Effector memory CD8-positive, alpha-beta T cell (primary cell): ENCODE data around the gene ITGB2.

Experiments used
- ATAC-seq: fragments of 150-1000 bp; cut with Tn5 transposase; replicated peaks from 2 replicates; pipeline ENCODE4 v1.10.0; 2021; ENCODE audit warnings: mild to moderate bottlenecking, moderate library complexity
- DNase-seq, 3 experiments: peaks; one replicate each; pipeline ENCODE4 v3.0.0; 2021
- H3K27ac Mint-ChIP-seq, 2 donors: one replicate each; pipeline ENCODE4 v1.8.0; 2022; ENCODE audit warnings: mild to moderate bottlenecking in 2 of 2, mixed read lengths in 2 of 2, moderate library complexity in 2 of 2
- H3K27me3 Mint-ChIP-seq, 2 donors: one replicate each; pipeline ENCODE4 v1.8.0; 2022; ENCODE audit warnings: mixed read lengths in 2 of 2
- H3K36me3 Mint-ChIP-seq: one replicate; pipeline ENCODE4 v1.8.0; 2022; ENCODE audit warnings: mild to moderate bottlenecking, moderate library complexity, mixed read lengths; ENCODE audit not compliant: insufficient read depth
- H3K4me1 Mint-ChIP-seq, 2 donors: one replicate each; pipeline ENCODE4 v1.8.0; 2022; ENCODE audit warnings: low read depth in 2 of 2, mixed read lengths in 2 of 2
- H3K4me3 Mint-ChIP-seq, 2 donors: one replicate each; pipeline ENCODE4 v1.8.0; 2022; ENCODE audit warnings: mild to moderate bottlenecking in 2 of 2, mixed read lengths in 2 of 2, moderate library complexity in 2 of 2
- H3K9me3 Mint-ChIP-seq, 2 donors: one replicate each; pipeline ENCODE4 v1.8.0; 2022; ENCODE audit warnings: mixed read lengths in 2 of 2

Gene ITGB2

DNA sequence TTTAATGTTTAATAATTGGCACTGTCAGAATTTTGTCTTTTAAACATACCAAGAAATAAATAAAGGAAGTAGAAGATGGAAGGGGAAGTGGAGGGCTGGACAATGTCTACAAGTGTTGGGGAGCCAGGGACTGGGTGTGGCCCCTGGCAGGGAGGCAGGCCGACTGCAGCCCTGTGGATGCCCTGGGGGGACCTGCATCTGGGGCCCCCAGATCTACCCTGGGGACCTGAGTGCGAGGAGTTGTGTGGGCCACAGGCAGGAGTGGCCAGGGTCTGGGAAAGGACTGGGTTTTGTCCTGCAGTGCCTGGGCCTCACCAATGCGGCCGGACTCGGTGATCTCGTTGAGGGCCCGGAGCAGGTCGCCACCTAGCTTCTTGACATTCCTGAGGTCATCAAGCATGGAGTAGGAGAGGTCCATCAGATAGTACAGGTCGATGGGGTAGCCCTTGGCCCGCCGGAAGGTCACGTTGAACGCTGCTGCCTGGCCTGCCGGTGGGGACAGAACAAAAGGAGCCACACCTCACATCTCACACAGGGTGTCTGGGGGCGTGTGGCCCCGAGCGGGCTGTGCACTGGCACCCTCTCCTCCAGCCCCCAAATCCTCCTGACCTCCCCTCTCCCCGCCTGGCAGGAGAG is 17.5 kb downstream of the ITGB2 start:
- Mint-ChIP-seq H3K27ac (peak overlapping the region; percentile 71 to 80), H3K36me3 (peaks cover 93% of the 10 kb centered on the region), H3K27me3 (no peaks in the 10 kb centered on the region), H3K4me3 (no peak overlapping the region), H3K4me1 (peaks cover 24 to 25% of the 10 kb centered on the region in 2 donors), H3K9me3 (no peaks in the 10 kb centered on the region)
- DNase-seq (no peak), ATAC-seq (no peak)

GRCh38 chr21:44902268-44903049 is 18.2 kb downstream of the ITGB2 start:
- Mint-ChIP-seq H3K9me3 (no peaks in the 10 kb centered on the region), H3K4me3 (no peak overlapping the region), H3K36me3 (peaks cover 93% of the 10 kb centered on the region), H3K4me1 (peaks cover 25 to 26% of the 10 kb centered on the region in 2 donors), H3K27me3 (no peaks in the 10 kb centered on the region), H3K27ac (peak overlapping the region; percentile 71 to 80)
- no peak for DNase-seq
- ATAC-seq: no peak

- Mint-ChIP-seq H3K4me1 (peaks cover 24 to 26% of the 10 kb centered on the region in 2 donors), H3K9me3 (no peaks in the 10 kb centered on the region), H3K27ac (no peak overlapping the region), H3K4me3 (no peak overlapping the region), H3K36me3 (peaks cover 89% of the 10 kb centered on the region), H3K27me3 (no peaks in the 10 kb centered on the region)
- ATAC-seq: no peak
- DNase-seq: no peak
Measured at GRCh38 chr21:44901391-44902074, 19.2 kb downstream of the ITGB2 start.

- Mint-ChIP-seq H3K4me1 (peaks cover 16 to 24% of the 10 kb centered on the region in 2 donors), H3K27ac (no peak overlapping the region), H3K27me3 (no peaks in the 10 kb centered on the region), H3K4me3 (no peak overlapping the region), H3K9me3 (no peaks in the 10 kb centered on the region), H3K36me3 (peaks cover 84% of the 10 kb centered on the region)
- ATAC-seq: no peak
- DNase-seq: no peak
Measured at GRCh38 chr21:44900559-44901251, 20.0 kb downstream of the ITGB2 start.

DNA sequence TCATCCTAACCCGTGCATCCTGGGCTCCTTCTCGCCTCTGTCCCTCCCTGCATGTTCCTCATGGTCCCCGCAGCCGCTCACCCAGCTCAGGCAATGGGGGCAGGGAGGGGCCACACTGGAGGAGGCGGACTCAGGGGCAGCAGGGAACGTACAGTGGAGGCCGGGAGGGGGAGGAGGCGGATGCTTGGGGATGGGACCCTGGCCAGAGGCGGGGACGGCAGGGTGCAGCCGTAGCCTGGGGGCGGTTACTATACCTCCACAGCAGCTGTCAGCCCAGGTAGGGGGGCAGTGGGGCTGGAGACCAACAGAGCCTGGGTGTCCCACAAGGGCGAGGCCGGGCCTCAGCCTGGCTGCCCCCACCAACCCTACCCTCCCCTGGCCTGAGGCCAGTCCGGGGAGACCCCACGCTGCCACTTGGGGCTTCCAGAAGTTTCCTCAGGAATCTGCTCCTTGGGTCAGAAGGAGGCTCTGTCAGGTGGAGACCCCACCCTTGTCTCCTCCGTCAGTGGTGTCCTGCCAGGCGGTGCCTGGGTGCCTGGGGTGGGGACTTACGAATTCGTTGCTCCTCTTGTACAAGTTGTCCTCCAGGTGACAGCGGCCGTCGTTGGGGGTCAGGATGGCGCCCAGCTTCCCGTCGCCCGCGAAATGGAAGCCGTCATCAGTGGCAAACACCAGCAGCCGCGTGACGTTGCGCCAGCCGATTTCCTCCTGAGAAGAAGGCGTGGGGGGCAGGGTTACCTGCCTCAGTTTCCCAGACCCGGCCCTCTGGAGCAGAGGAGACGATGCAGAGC is 20.7 kb downstream of the ITGB2 start:
- no peak for ATAC-seq
- Mint-ChIP-seq H3K36me3 (peaks cover 80% of the 10 kb centered on the region), H3K4me3 (no peak overlapping the region)

GRCh38 chr21:44898851-44899767 is 21.6 kb downstream of the ITGB2 start:
- peaks cover 6 to 19% of the 10 kb centered on the region in 2 donors for H3K4me1 Mint-ChIP-seq
- no peaks in the 10 kb centered on the region for H3K27me3 Mint-ChIP-seq
- H3K9me3 Mint-ChIP-seq: no peaks in the 10 kb centered on the region
- DNase-seq (no peak), ATAC-seq (no peak)
- no peak overlapping the region for H3K27ac Mint-ChIP-seq
- H3K4me3 Mint-ChIP-seq: no peak overlapping the region
- peaks cover 77% of the 10 kb centered on the region for H3K36me3 Mint-ChIP-seq

More for the DNA sequence above, 20.7 kb downstream of the ITGB2 start:
- no peak for DNase-seq
- Mint-ChIP-seq H3K27ac (no peak overlapping the region), H3K9me3 (no peaks in the 10 kb centered on the region), H3K27me3 (no peaks in the 10 kb centered on the region), H3K4me1 (peaks cover 12 to 21% of the 10 kb centered on the region in 2 donors)

DNA sequence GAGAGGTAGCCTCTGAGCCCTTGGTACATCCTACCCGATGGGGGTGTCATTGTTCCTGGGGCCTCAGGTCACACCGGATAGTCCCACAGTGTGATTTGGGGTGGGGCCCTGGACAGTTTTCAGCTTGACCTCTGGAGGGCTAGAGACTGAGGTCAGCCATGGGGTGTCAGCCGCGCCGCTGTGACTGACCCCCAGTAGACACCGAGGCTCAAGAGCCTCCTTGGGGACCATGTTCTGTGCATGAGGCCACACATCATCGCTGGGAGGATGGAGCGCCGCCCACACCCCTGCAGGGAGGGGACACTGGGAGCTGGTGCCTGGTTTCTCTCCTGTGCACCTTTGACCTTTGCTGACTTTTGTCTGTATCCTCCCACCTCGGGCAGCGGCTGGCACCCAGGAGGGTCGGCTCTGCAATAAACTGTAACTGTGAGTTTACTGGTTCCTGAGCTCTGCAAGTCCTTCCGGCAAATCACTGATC is 22.6 kb downstream of the ITGB2 start:
- Mint-ChIP-seq H3K27me3 (no peaks in the 10 kb centered on the region), H3K27ac (no peak overlapping the region), H3K9me3 (no peaks in the 10 kb centered on the region), H3K4me1 (peaks cover 10 to 24% of the 10 kb centered on the region in 2 donors), H3K4me3 (no peak overlapping the region), H3K36me3 (peaks cover 76% of the 10 kb centered on the region)
- DNase-seq (no peak), ATAC-seq (no peak)

- Mint-ChIP-seq H3K4me1 (peaks cover 10 to 23% of the 10 kb centered on the region in 2 donors), H3K36me3 (peaks cover 76% of the 10 kb centered on the region), H3K27me3 (no peaks in the 10 kb centered on the region), H3K4me3 (no peak overlapping the region), H3K27ac (no peak overlapping the region), H3K9me3 (no peaks in the 10 kb centered on the region)
- no peak for DNase-seq
- peak; percentile 23 for ATAC-seq
Measured at GRCh38 chr21:44897326-44898010, 23.2 kb downstream of the ITGB2 start.

DNA sequence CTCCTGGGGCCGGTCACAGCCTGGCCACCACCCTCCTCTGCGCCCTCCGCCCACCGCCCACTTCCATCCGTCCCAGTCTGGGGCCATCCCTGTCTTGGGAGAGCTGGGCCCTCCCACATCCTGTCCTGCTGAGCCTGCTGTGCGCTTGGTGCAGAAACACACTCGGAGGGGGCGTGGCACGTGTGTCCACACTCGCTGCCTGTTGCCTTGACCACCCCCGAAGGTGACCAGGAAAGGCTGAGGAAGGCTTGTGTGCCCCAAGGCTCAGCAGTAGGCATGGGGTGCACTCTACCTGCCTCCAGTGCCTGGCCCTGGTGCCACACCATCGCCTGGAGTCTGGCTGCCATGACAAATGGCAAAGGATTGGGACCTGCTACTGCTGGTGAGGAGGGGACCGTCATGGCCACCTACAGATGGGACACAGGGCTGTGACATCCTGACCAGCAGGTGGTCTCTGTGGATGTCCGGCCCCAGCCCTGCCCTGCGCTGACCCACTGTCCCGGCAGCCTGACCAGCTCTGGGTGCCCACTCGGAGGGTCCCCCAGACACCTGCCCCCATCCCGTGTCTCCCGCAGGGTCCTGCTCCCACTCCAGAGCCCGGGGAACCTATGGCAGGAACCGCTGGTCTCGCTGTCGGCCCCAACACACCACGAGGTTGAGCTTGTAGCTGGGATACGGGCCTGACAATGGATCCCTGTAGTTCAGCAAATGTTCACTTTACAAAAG is 24.0 kb downstream of the ITGB2 start:
- no peaks in the 10 kb centered on the region for H3K27me3 Mint-ChIP-seq
- H3K4me1 Mint-ChIP-seq: peaks cover 11 to 23% of the 10 kb centered on the region in 2 donors
- H3K4me3 Mint-ChIP-seq: no peak overlapping the region
- no peaks in the 10 kb centered on the region for H3K9me3 Mint-ChIP-seq
- DNase-seq: no peak
- no peak overlapping the region for H3K27ac Mint-ChIP-seq
- peaks cover 71% of the 10 kb centered on the region for H3K36me3 Mint-ChIP-seq
- ATAC-seq: no peak

- H3K27ac Mint-ChIP-seq: no peak overlapping the region
Measured at GRCh38 chr21:44895859-44896258, 24.8 kb downstream of the ITGB2 start.

DNA sequence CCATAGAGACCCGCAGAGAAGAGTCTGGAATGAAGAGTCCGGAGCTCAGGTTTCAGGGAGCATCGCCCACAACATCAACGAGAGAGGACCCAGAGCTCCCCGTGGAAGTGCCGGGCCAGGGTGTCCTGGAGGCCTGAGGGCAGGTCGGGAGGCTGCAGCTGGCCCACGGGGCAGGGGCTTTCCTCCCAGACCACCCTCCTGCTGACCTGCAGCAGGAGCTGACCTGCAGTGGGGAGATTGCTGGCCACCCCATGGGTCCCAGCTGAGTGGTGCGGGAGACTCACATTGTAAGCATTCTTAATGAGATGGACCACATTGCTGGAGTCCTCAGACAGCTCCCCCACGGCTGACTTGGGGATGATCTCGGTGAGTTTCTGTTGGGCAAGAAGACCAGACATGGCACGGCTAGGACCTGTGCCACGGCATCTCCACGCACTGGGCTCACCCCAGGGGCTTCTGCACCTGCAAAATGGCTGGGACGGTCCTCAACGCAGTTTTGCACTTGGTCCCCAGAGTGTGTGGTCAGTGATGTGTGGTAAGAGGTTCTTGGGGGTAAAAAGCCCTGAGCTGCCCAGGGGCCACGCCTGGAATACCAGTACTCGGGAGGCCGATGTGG is 25.9 kb downstream of the ITGB2 start:
- Mint-ChIP-seq H3K36me3 (peaks cover 73% of the 10 kb centered on the region), H3K4me3 (no peak overlapping the region), H3K27me3 (no peaks in the 10 kb centered on the region), H3K27ac (peak overlapping the region in 1 of 2 donors; percentile 2), H3K9me3 (no peaks in the 10 kb centered on the region), H3K4me1 (peaks cover 11 to 19% of the 10 kb centered on the region in 2 donors)
- DNase-seq (no peak), ATAC-seq (no peak)

More at GRCh38 chr21:44895859-44896258, 24.8 kb downstream of the ITGB2 start:
- no peaks in the 10 kb centered on the region for H3K27me3 Mint-ChIP-seq
- DNase-seq (no peak), ATAC-seq (no peak)
- no peak overlapping the region for H3K4me3 Mint-ChIP-seq
- H3K36me3 Mint-ChIP-seq: peaks cover 72% of the 10 kb centered on the region
- H3K9me3 Mint-ChIP-seq: no peaks in the 10 kb centered on the region
- peaks cover 11 to 23% of the 10 kb centered on the region in 2 donors for H3K4me1 Mint-ChIP-seq
